Activated effector memory CD4-positive, alpha-beta T cell treated with anti-CD3 and anti-CD28 coated beads, Interleukin-2, amount 50 U/mL, for 16 hours (primary cell): ENCODE results near the gene SLC11A2.

Source experiments
- DNase-seq: peaks from one replicate; pipeline ENCODE4 v3.0.0-alpha.2; 2020

Gene SLC11A2

DNA sequence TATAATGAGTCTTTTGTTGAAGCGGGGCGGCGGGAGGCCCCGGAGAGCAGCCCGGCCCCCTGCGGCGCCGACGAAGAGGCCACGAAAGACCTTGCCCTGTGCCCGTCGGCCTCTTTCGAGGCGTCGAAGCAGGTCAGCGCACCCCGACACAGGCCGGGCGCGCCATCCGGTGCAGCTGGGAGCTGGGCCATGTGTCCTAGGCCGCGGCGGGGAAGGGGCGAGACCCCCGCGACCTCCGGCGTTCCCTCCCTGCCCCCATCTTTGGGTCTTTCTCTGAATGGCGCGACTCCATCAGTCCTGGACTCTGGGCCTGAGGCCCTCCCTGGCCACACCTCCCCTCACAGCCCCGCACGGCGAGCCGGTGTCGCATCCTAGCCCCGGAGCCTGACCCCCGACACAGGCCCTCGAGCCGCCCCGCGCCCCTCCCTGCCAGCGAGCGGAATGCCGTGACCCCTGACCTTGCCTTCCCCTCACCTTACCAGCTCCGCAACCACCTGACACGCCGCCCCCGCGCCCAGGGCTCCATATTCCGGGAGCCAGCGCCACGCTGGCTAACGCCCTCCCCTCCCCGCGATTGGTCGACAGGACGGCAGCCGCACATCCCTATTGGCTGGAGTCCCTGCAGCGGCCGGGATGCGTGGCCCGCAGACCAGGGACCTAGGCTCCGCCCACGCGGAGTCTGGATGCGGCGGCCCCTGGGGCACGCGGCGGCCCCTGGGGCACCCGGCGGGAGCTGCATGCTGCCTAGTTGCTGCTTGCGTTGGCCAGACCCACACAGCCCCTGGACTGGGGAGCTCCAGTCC is at the start of gene SLC11A2:
Gene SLC11A2 (minus strand): TSS at position 549 of the 803 bp plus-strand sequence. CDS start 15,656 bp downstream, outside the sequence.
- DNase-seq, result peak; percentile 97

DNA sequence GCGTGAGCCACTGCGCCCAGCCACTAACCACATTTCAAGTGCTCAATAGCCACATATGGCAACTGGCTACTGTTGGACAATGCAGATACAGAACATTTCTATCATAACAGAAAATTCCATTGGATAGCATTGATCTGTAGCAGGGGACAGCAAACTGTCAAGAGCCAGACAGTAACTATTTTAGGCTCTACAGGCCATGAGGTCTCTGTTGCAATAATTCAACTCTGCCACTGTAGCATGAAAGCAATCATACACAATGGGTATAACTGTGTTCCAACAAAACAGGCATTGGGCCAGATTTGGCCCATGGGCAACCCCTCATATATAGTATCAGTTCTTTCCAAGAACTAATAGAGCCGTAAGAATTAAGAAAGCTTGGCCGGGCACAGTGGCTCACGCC is 49.2 kb upstream of the SLC11A2 start:
- no peak for DNase-seq

DNA sequence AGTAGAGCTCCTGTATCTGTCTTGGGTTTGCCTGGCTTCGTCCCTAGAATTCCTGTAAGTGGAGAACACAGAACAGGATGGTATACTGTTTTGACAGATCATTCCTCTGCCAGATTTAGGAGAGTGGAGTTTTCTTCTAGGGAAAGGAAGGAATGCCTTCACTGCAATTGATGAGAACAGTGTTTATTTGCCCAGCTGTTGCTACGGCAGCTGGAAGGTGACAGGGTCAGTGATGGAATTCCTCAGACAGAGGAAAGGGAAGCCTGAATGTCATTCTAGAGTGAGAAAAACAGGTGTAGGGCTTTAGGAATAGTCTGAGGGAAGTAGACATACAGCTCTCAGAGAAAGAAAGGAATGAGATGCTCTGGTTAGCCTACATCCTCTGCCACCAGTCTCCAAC is 45.5 kb upstream of the SLC11A2 start:
- no peak for DNase-seq

DNA sequence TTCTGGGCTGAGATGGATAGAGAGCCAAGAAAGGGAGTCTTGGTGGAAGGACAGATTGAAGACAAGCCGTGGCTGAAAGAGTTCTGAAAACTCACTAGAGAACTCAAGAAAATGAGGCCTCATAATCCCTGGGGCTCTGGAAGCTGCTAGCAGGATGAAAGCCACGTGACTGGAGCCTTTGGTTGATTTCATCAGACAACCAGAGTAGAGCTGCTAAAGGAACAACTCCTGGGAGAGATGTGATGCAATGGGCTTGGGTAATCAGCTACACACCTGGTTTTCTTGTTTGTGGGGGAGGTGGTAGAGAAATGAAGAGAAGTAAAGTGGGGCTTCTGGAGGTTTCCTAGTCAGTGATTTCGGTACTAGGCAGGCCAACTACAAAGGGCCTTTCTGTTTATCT is 43.8 kb upstream of the SLC11A2 start:
- DNase-seq, result no peak

DNA sequence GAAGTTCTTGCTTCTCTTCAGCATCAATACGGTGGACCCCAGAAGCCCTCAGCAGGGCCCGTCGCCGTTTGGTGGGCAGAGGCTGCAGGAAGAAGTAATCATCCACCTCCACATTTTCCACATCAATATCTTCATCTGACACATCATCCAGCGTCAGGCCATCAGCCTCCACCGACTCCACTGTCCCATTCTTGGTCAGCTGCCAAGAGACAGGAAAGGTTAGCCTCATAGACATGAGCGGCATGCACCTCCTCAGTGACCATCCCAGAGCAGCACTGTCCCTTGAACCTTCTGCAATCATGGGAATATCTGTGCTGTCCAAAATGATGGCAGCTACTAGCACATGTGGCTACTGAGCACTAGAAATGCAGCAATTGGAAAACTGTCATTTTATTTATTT is 41.6 kb upstream of the SLC11A2 start:
- no peak for DNase-seq

DNA sequence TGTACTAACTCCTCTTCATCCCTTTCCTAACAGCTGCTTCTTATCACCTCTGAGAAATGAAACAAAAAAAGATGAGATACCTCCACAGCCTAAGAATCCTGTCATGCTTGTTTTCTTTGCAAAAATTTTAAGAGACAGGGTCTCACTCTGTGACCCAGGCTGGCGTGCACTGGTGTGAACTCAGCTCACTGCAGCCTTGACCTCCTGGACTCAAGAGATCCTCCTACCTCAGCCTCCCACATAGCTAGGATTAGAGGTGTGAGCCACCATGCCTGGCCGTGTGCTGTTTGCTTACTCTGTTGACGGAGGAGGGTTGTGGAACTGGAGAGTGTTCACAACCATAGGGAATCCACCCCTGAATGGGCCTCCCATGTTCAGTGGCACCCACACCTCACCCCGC is 41.0 kb upstream of the SLC11A2 start:
- no peak for DNase-seq

DNA sequence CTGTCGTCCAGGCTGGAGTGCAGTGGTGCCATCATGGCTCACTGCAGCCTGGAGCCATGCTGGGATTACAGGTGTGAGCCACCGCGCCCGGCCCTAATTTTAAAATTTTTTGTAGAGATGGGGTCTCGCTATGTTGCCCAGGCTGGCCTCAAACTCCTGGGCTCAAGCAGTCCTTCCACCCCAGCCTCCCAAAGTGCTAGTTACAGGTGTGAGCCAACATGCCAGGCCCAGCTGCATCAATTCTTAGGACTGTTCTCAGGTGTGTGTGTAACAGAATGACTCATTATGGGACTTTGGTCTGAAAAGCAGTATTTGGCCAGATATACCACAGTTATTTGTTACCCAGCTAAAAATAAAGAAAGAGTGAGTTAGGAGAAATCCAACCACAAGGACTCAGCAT is 39.3 kb upstream of the SLC11A2 start:
- DNase-seq, result no peak

DNA sequence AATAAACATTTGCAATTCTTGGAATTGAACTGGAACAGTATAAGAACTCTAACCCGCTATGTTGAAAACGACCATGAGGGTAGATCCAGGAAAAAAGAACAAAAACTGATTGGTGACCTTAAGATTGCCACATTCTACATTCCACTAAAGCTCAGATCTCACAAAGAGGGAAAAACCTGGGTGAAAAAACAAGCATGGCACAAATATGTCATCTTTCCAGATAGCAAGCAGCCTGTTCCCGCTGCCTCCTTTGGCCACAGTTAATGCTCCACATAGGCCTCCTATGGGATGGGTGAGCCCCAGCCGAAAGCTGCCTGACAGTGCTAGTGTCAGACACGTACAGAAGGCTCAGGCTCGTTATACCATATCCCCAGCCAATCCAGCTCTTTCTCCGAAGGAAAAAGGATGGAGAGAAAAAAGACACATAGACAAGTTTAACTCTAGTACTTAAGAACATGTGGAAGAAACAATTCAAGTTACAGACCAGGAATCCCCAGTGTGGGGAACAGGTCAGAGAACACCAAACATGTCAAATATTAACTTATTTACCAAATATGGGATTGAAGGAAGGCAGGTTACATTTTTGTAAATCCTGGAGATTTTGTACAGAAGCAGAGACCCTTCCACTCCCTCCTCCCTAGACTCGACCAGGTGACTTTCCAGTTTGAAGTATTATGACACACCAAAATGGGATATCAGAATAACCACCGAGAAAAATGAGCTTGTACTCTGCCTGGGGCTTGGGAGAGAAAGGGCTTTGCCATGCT is 36.6 kb upstream of the SLC11A2 start:
- no peak for DNase-seq

DNA sequence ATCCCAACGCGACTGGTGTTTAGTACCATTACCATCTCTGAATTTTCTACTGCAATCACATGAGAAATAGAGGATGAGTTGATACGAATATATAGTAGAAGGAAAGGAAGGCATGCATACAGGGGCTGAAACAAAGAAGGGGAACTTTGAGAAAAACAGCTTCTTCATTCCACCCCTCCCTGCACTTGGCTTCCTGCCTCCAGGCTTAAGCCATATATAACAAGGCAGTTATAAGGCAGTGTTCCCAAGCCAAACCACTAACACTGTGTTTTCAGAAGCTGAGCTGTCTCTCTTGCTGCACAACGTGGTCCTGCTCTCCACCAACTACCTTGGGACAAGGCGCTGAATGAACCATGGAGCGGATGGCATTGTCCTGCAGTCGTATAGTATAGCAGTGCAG is 32.9 kb upstream of the SLC11A2 start:
- DNase-seq, result peak; percentile 19

DNA sequence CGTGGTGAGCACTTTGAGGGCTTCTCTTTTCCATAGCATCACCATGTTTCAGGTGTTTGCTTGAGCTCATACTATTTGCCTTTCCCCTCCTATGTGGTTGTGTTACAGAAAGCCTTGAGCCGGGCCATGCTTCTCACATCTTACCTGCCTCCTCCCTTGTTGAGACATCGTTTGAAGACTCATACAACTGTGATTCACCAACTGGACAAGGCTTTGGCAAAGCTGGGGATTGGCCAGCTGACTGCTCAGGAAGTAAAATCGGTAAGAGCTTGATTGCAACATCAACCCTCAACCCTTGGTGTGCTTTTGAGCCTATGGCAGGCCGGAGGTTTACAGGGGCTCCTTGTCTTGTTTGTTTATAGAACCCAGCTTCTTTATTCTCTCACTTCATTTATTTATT is 30.1 kb upstream of the SLC11A2 start:
- DNase-seq, result no peak

DNA sequence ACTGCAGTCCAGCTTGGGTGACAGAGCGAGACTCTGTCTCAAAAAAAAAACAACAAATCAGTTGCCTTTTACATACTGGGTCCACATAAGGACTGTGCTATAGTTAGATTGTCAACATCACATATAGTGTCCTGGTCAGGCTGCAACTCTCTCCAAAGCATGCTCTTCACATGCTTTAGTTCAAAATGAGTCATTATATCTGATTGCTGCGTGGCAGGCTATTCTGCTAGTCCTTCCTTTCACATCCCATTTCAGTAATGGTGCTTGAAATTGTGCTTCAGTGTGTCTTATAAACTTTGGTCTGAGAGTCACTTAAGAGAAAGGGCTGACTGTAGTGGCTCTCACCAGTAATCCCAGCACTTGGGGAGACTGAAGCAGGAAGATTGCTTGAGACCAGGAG is 28.9 kb upstream of the SLC11A2 start:
- DNase-seq, result no peak

DNA sequence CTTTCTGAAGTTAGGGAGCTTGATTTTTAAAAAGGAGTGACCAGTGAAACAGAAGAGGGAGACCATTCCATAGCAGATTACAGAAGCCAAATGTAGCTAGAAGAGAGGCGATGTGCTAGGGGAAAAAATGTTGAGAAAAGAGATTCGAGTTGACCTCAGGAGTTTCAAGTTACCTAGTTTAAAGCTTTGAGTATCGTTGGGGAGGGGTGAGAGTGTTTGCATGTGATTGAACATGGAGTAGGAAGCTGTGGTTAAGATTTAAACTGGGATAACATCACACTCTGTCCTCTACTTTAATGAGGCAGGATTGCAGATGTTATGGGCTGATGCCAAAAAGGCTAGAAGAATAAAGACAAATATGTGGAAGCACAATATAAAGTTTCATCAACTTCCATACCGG is 25.6 kb upstream of the SLC11A2 start:
- DNase-seq, result no peak

DNA sequence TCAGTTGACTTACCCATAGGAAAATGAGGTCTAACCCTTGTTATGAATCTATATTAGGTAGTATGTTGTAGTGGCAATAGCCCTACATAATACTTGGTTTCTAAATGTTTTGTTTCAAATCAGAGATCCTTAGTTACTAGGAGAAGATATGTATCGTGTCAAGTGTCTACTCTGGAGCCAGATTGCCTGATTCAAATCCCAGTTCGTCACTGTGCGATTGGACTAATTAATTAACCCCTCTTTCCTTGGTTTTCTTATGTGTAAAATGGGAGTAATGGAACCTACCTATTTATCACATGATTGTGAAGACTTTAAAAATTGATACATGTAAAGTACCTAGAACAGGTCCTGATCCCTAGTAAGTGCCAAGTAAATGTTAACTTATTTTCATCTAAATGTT is 23.3 kb upstream of the SLC11A2 start:
- DNase-seq, result no peak

DNA sequence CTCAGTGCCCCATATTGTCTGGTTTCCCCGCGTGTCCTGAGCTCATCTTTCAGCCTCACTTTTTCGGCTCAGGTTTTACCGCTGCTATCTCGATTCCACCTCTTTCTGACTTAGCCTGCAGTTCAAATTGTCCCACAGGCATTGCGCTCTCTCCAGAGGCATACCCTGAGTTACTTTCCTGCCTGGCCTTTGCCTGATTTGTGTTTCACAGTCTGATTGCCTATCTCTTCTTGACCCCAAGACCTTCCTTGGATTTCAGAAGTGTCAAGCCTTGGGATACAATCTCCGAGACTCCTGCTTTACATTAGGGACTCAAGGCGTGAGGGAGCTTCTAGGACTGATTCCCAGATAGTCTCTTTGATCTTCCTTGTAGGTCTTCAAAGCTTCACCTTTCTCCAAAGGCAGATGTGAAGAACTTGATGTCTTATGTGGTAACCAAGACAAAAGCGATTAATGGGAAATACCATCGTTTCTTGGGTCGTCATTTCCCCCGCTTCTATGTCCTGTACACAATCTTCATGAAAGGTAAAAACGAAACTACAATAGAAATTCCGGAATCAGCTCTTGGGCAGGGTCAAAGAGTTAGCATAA is 22.6 kb upstream of the SLC11A2 start:
- DNase-seq, result peak; percentile 65

DNA sequence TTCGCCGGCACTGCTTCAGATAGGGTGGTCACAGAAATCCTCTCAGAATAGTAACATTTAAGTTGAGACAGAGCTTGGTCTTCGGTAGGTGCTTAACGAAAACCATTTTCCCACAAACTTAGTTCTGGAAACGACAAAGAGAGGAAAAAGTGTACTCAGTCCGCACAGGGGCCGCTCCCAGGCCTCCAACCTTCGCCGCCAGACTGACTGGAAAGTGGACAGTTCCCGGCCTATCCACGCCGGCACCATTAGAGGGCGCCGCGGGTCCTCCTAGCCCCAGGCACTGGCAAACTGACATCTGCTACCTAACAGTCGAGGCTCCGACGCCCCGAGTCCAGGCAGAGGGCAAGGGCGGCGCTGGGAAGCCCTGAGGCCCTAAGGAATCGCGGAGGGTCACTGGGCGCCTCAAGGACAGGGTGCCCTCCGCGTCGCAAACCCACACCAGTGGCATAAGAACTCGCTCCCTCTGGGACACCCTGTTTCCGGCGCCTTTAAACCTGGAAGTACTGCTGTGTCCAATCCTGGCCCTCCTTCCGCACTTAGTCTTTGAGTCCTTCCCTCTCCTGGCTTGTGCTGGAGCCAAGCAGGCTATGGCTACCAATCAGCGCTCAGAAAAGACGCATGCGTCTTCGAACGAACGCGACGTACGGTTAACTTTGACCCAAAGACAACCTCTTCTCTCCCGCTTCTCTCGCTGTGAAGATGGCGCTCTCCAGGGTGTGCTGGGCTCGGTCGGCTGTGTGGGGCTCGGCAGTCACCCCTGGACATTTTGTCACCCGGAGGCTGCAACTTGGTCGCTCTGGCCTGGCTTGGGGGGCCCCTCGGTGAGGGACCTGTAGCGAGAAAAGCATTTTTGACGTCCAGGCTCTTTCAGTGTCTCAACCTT is 21.7 kb upstream of the SLC11A2 start, which contains the start of gene LETMD1:
Gene LETMD1 (plus strand): TSS at position 673 of the 886 bp plus-strand sequence. CDS start 30 bp downstream, at position 703.
- peak; percentile 96 for DNase-seq

DNA sequence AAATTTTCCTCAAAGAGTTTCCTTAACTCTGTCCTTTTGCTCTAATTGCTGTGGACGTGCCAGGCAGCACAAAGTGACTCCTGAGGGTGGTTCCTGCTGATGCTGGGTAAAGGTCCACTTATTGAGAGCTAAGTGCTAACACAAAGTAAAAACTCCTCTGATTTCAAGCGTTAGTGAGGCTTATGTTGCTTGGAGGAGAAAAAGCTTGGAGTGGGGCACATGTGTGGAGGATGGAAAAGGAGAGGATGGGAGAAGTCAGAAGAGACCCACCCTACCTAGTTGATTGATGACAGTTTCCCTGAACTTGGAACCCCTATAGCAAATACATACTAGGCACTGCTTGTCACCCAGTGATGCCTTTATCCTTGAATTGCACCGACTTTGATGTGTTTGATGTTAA is 10.1 kb upstream of the SLC11A2 start:
- no peak for DNase-seq

DNA sequence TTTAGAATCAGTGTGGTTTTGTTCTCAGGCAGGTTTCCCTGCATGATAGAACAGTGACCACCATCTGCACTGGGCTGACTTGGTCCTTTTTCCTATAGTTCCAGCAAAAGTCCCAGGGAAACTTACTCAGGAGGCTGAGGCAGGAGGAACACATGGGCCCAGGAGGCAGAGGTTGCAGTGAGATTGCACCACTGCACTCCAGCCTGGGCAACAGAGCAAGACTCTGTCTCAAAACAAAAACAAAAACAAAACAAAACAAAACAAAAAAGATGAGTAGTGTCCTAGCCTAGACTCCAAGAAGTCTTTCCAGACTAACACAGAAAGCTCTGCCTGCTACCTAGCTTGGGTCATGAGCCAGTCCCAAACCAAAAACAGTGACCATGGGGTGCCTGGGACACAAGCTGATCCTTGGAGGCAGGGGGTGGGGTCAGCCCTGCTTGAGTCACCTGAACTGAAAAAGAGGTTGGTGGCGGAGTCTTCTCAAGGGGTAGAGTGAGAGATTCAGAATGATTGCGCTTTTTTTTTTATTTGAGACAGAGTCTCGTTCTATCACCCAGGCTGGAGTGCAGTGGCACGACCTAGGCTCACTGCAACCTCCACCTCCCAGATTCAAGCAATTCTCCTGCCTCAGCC is 7.4 kb upstream of the SLC11A2 start:
- no peak for DNase-seq

DNA sequence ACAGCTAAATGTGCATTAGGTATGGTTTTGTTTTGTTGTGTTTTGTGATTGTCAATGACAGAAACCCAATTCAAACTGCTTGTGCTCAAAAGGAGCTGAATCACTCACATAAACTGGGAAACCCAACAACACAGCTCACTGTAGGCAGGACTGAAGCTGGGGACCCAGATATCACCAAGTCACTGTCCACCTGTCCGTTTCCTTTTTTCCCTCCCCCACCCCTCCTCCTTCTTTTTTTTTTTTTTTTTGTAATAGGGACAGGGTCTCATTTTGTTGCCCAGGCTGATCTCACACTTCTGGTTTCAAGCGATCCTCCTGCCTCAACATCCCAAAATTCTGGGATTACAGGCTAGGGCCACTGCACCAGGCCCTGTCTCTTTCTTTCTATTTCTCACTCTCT is 6.9 kb upstream of the SLC11A2 start:
- DNase-seq, result no peak

DNA sequence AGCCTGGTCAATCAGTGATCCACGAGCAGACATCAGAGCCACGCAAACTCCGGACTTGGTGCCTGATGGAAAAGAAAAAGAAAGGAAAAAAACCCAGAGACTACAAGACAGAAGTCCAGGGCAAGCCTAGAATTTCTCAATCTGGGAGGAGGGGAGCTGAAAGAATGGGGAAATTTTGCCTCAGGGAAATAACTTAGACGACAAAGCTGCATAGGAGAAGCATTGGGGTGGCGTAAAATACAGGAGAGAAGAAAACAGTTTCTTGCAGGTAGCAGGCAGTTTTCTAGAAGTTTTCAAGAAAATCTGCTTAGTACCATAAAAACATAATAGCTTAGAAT is 2.6 kb upstream of the SLC11A2 start:
- DNase-seq, result no peak

DNA sequence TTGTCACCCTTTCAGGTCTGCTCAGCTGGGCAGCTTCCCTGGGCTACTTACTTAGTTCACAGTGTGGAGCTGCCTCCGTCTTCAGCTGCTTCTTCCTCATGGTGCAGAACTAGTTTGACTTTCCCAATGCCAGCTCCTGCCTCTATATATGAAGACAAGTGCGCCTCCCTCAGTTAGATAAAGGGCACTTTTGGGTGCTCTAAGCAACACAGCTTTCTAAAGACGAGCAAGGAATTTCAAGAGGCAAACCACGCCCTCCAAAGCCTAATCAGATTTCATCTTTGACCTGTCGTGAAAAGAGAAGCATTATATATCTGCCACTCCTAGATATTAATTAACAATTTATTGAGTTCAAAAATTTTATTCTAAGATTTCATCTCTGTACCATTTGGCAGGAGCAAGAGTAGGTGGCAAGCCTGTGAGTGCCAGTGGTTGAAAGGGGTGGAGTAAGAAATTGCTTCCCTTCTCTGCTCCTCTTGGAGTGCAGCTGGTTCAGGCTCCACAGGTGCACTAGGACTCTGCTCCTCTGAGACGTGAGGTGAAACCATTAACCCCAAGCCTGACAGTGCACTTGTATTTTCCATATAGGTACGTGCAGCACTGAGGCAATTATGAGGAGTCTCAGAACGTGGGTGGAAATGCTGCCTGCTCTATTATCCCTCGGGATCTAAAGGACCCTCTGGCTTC is 2.1 kb upstream of the SLC11A2 start:
- DNase-seq, result no peak

DNA sequence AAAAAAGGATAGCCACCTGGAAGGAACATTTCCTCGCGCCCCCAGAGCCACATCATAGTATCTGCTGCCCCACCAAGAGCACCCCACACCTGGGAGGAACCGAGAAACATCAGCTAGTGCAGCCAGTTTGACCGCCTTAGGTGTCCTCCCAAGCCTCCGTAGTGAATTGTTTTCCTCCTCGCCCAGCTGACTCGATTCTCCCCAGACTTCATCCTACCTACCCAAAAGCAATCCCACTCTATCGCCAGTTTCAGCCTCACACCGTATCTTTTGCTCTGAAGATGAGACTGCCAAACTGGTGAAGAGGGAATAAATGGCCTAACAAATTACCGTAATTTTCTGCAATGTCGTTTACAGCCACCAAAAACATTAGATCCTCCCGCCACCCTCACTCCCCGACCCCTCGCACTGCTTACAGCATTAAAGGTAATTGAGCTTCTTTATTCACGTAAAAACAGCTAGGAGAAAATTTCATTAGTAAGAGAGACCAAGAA is 1.2 kb upstream of the SLC11A2 start:
- DNase-seq, result no peak
